Dermis blood vessel endothelial cell (primary cell): ENCODE measurements around the gene CCNO. TPM values are rescaled to one million over a fixed set of nuclear protein-coding genes. Genes with fewer than 3 reads are reported as not detected.

ENCODE experiments used
- DNase-seq: peaks from one replicate; pipeline ENCODE4 v3.0.0; 2010
- total RNA-seq: library from RNA; depleted of rRNA; stranded (reverse); fragments of >200 nt; gene quantifications from 2 replicates; pipeline ENCODE4 v1.2.3, GENCODE V29; 2014

CCNO gene, protein sequence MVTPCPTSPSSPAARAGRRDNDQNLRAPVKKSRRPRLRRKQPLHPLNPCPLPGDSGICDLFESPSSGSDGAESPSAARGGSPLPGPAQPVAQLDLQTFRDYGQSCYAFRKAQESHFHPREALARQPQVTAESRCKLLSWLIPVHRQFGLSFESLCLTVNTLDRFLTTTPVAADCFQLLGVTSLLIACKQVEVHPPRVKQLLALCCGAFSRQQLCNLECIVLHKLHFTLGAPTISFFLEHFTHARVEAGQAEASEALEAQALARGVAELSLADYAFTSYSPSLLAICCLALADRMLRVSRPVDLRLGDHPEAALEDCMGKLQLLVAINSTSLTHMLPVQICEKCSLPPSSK
- total RNA-seq, result not detected in 2 replicates

DNA sequence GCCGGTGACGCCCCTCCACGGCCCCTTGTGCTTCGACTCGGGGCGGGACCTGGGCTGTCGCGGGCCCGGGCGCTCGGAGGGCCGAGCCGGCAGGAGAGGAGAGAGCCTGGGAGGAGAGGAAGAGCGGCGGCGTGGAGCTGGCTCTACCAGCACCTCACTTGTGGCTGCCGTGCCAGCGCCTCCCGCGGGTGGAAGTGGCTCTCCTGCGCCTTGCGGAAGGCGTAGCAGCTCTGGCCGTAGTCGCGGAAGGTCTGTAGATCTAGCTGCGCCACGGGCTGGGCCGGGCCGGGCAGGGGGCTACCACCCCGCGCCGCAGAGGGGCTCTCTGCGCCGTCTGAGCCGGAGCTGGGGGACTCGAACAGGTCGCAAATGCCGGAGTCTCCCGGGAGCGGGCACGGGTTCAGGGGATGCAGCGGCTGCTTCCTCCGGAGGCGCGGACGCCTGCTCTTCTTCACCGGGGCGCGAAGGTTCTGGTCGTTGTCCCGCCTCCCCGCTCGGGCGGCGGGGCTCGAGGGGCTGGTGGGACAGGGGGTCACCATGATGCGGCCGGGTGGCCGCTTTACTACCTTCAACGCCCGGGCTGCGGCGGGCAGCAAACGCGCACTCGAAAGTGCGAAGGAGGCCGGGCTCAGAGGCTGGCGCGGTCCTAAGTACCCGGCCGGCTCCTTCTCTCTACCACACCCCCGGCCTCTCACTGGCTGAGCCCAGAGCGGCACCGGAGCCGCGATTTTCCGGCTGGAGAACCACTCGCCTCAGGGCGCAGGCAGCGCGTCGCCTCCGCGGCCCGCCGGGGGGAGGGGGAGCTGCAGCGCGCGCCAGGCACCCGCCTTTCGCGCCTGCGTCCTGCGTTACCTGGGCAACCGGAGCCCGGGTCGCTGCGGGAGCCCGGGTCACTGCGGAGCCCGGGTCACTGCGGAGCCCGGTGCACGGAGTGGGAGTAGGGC is at the start of gene CCNO:
CCNO (minus strand) TSS at position 624 of the 944 bp plus-strand sequence; CDS start at position 539, 85 bp downstream.
- peak; percentile 84 for DNase-seq

DNA sequence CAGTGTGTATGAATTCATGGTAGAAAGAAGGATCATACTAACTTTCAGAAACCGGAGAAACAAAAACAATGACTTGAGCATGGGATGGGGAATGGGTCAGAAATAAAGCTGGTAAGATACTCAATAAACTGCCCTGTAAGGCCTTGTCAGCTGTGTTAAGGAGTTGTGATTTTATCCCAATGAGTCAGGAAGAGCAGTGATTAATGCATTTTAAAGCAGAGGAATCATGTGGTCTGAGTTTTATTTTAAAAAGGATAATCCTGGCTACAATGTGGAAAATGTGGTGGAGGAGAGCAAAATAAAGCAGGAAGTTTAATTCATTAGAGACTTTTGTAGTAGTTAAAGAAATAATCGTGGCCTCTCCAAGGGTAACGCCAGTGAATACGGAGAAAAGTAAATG is 45.4 kb upstream of the CCNO start:
- DNase-seq, result no peak

DNA sequence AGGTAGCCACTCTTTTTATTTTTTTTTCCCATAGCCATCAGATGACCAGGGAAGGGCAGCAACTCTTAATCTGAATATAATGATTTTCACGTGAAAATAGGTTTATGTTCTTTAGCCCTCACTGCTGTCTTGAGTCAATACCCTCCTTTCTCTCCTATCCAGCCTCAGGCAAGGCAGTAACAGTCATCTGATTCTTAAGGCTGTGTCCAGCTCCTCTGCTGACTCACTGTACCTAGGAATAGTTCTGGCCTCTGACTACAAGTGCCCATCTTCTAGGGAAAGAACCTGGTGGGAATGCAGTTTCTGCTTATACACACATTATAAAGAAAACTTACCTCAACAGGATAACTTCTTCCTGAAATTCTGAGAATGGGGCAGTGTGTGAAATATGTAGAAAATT is 43.4 kb upstream of the CCNO start:
- DNase-seq, result no peak

DNA sequence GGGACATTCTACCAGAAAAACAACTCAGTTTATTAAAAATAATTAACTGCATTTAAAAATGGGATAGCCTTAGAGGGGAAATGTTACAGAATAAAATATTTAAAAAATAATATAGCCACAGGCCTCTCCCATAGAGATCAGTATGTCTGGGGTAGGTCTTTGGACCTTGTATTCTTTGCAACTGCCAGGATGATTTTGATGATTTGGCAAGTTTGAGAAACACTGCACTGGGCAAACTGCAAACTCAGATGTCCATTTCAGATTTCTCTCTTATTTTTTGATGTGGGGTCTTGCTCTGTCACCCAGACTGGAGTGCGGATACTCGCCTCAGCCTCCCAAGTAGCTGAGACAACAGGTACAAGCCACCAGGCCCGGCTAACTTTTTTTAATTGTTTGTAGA is 24.9 kb upstream of the CCNO start:
- DNase-seq, result no peak

DNA sequence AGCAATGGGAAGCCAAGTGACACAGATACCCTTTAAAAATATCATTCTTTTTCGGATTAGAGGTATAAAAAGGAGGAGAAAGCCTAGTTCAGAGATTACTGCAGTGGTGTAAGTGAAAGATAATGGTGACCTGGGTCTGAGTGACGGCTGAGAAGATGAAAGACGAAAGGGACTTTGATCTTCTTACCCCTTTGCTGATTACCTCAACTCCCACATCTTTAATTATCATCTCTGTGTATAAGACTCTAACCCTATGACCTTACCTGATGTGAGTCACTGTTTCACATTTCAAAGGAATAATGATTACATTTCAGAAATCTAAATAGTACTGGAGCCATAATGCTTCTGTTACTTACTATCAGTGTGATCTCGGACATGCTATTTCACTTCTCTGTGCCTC is 21.4 kb upstream of the CCNO start:
- DNase-seq, result no peak

DNA sequence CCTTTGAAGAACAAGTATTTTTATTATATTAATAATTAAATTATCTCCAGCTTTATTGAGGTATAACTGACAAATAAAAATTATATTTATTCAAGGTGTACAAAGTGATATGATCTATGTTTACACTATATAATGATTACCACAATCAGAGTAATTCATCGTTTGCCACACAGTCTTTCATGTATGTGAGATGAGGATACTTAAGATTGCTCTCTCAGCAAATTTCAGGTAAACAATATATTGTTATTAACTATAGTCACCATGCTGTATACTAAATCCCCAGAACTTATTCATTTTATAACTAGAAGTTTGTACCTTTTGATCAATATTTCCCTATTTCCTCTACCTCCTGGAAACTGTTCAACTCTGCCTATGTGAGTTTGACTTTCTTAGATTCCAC is 16.7 kb upstream of the CCNO start:
- no peak for DNase-seq

DNA sequence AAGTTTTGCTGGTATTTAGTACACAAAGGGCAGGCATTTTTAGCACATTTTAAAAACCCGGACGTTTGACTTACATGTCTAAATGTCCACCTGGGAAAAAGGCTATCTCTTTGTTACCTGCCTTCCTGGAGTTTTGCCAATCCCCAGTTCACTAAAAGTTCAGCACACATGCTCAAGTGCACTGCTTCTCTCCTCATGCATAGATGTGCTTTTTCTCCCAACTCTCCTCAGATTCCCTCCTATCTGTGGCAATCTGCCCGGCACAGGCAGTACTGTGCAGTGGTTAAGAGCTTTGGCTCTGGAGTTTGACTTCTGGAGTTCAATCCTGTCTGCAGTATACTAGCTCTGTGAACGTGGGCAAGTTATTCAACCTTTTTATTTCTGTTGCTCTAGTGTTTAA is 8.3 kb upstream of the CCNO start:
- no peak for DNase-seq

DNA sequence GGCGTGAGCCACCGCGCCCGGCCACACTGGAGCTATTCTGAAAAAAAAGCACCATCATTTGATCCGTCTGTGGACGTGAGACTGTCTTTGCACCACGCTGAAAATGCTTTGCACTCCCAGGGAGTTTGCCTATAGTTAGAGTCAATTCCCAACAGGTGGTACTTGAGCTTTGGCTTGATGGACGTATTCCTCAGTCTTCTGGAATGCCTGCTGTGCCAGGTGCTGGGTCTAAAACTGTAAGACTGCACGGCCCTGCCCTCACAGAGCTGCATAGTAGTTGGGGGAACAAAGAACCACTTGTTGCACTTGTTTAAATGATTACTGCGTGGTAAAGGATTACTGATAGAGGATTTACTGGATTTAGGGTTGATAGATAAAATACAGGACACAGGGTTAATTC is 3.4 kb upstream of the CCNO start:
- no peak for DNase-seq

DNA sequence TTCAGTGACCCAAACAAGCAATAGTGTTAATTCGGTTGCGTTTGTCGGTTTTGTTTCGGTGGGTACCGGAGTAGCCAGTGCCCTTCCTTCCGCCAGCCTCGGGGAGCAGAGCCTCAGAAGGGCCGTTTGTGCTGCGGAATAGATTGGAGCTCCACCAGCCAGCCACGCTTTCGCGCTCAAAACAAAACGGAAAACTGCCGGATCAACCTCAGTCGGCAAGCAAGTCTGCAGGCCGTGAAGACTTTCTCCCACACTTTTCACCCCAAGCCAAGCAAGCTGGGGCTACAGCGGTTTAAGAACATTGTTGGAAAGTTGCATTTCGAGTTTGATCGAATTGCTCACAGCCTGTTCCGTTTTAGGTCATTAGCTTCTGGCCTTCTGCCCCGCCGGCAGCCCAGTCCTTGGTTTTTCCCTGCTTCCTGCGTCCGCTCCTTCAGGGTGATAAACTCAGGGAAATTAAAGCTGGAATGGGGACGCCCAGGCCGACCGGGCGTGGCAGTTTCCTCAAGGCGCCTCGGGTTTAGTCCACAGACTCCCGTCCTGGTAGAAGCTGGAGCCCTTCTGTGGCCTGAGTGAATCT is 803 bp upstream of the CCNO start:
- DNase-seq, result peak; percentile 51

DNA sequence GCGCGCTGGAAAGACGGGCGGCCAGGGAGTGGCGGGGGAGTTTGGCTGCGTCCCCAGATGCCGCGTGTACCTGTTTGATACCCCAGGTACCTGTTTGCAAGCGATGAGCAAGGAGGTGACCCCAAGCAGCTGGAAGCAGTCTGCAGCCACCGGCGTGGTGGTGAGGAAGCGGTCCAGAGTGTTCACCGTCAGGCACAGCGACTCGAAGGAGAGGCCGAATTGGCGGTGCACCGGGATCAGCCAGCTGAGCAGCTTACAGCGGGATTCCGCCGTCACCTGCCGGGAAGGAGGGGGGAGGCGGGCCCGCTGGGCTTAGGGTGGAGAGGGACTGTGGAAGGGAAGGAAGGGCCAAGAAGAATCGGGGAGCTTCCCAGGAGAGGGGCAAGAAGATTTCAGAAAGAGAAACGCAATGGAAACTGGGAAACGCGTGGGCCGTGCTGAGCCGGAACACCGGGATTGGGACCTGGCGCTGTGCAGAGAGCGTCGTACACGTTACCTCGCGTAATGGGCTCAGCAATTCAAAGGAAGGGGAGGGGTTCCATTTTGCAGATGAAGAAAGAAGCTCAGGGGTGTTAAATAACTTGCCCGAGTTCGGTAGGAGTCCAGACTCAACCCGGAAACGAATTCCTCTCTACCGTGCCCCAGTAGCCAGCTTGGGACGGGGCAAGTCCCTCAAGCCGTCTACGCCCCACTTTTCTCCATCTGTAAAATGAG is 980 bp downstream of the CCNO start:
- peak; percentile 30 for DNase-seq

DNA sequence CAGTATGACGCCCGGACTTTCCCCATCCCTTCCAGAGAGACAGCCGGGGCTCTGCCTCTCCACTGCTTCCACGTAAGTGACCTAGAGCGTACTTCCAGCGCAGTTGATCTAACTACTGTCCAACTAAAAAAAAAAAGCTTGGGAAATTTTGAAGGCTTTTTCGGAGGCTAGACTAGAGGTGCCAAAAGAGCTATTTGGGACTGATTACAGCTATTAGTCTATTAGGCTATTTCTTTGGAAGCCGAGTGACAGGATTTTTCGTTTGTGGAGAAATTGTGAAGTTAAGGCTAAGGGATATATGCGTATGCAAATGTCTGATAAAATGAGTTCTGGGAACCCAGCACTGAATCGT is 1.5 kb downstream of the CCNO start:
- DNase-seq, result peak; percentile 18

DNA sequence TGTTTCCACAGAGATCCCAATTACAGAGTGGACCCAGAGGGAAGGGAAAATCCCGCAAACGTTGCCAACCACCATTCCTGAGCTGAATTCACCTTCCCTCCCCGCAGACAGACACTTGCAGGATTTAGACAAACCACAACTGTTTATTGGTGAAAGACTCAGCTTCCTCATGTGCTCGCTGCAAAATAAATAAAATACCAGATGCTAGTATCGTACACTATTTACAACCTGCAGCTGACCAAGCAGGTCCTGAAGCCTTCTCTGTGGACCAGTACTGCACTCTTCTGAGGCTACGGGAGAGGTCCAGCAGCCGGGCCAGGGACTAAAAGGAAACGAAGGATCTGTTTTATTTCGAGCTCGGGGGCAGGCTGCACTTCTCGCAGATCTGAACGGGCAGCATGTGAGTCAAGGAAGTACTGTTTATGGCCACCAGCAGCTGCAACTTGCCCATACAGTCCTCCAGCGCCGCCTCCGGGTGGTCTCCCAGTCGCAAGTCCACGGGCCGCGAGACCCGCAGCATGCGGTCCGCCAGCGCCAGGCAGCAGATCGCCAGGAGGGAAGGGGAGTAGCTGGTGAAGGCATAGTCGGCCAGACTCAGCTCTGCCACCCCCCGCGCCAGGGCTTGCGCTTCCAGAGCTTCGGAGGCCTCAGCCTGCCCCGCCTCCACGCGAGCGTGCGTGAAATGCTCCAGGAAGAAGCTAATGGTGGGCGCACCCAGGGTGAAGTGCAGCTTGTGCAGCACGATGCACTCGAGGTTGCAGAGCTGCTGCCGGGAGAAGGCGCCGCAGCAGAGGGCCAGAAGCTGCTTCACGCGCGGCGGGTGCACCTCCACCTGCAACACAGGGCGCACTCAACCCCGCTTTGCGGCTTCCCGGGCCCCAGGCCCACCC is 2.1 kb downstream of the CCNO start:
- DNase-seq, result peak; percentile 50

DNA sequence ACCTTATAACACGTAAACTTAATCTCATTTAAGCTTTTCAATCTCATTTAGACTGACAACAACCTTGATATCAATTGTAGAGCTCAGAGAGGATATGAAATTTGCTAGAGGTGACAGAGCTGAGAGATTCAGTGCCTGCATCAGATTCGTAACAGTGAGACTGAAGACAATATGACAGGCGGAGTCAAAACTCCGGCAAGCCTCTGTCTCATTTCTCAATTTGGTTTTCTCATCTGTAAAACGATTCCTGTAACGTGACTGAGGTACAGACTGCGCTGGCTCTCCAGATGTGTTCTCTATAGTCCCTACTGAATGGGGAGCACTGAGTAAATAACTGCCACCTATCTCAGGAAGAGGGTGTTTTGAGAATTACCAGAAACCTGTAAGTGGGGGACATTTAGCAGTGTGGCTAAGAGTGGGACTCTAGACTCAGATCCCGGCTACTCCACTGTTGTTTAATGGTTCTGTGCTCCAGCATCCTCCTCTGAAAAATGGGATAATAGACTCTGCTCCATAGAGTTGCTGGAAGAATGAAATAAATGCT is 3.2 kb downstream of the CCNO start:
- no peak for DNase-seq

DNA sequence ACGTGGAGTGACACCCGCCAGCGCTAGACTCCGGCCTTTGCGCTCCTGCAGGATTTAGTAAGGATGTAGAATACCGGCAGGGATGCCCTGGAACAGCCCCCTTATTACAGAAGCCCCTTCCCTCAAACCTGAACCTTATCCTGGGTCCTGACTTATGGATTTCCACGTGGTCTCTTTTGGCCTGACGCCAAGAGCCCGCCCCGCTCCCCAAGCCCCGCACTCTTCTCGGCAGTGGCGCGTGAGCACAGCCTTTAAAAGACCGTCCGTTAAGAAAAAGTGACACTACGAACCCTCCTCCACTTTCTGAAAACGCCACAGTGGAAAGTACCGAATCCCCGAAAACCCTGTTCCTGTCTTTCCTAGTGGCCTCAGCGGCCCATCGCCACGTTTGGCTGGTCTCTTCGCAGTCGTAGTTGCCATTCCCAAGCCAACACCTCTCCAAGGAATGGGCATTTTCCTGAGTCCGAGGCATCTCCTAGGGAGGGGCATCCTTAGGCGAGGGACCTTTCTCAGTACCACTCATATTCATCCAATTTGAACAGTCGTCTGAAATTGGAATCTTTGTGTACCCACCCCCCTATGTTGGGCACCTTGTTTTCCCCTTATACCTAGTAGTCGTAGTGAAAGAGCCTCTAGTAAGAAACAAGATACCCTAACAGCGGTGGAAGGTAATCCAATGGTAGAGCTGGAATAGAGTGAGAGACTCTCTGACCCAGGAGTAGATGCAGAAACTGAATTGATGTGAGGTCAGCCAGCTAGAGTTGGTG is 5.6 kb downstream of the CCNO start:
- no peak for DNase-seq

DNA sequence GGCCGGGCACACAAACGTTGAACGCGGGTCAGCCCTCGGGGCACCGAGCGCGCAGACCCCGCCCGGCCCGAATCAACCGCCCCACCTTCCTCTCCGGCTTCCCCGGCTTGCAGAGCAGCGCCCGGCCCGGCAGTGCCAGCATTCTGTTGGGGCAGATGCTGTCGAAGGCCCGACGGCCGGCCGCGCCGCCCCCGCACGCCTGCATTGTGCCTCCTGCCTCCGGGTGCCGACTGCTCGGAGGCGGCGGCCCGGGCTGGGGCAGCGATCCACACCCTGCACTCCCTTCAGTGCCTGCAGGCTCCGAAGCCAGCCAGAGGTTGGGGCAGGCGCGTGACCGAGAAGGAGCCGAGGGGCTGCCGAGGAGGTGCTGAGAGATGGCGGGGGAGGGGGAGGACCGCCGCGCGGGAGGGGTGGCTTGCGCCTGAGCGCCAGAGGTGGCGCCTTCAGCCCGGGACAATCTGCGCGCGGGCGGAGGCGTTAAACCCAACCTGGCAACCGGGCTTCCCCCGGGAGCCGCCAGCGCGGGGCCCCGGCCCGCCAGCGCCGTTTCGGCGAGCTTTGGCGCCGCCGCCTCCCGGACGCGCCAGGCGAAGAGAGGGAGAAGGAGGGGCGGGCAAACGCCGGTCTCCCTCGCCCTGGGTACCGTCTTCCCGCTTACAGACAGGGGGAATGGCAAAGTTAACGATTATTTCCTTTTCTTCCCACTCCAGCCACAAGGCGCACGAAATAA is 6.3 kb downstream of the CCNO start, which contains the start of gene MCIDAS:
MCIDAS (minus strand) TSS at position 382 of the 730 bp plus-strand sequence; CDS start at position 205, 177 bp downstream.
- peak; percentile 59 for DNase-seq

DNA sequence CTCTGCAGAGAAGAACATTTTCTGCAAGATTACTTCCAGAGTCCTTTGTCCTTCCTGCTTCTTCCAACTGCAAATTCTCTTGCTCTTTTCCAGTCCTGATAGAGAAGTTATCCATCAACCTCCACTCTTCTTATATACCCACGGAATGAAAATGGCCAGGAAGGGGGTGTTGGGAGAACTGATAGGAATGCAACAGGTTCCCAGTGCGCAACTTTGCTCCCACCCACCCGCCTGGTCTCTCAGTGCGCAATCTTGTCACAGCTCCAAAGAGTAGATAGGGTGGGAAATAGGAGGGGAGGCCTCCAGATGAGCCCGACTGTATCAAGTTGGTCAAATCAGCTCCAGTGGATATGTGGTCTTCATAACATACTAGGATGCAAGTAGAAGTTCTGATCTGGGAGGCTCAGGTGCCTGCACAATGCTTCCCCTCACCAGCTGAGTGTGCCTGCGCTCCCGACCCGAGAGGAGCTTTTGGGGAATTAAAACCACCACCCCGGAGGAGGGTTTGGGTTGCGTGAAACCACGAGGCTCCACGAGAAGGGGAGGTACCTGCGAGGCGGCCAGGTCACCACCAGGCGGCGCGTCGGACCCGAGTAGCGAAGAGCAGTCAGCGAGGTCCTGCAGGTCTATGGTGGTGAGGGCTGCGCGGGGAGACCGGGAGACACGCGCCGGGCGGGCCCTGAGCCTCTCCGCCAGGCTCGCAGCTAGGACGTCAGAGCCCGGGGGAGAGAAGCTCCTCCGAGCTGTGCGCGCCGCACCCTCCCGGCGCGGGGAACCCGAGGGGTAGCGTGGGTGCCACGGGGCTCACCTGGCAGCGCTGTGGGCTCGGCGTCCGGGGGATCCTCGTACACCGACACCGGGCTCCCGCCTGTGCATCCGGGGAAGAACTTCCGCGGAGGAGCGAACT is 7.1 kb downstream of the CCNO start:
- peak; percentile 63 for DNase-seq

DNA sequence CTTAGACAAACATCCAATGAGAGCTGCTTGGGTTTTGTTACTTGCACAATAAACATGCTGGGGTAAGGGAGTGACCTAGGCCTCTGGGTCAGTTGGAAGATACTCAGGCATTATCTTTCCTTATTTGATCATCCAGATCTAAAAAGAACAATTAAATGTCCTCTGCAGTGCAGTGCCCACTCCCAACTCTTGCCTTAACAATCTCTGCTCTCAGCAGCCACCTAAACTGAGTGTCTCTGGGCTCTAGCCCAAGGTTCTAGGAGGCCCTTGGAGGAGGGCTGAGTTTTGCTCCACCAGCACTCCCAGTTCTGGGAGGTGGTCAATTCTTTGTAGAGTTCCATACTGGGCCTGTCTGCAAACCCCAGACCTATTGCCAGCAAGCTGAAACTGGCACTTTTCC is 8.1 kb downstream of the CCNO start:
- no peak for DNase-seq

DNA sequence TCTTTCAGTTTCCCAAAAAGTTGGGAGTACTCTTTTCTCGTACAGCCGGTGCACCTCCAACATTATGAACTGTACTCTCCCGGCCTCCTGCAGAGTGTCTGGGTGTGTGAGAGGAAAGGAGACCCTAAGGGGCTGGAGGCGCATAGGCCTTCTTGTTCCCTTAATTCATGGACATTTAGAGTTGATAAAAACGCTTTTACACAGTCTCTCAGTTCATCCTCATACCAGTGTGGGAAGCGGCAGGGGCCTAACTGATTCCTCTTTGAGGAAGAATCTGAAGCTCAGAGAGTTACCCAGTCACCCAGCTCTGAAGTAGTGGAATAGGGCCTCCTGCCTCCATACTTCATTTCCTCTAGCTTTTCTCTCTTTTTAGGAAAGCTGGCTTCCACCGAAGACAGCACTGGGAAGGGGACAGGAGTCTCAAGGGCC is 9.6 kb downstream of the CCNO start:
- no peak for DNase-seq
